HepG2 (cell line): Measurements from ENCODE around the gene GFAP. TPM values are rescaled to one million over a fixed set of nuclear protein-coding genes. Genes with fewer than 3 reads are reported as not detected.

Experiments used
- ATAC-seq: fragments of 200-7000 bp; cut with Tn5 transposase; 3 replicates; pipeline ENCODE4 v1.9.1; 2020; ENCODE audit warnings: mild to moderate bottlenecking, moderate library complexity
- BruUV-seq: library from RNA; stranded (reverse); fragments of 400-500 nt; replicated peaks from 2 replicates; lab custom pipeline; 2021; lab: Mats Ljungman, UMichigan
- CTCF ChIA-PET: fragments of 300-600 bp; formaldehyde crosslinking; extraction: SDS; loops from one replicate; lab custom pipeline; 2021; ENCODE audit warnings: low total read pairs, inconsistent platforms, low intra/inter-chr PET ratio; lab: Yijun Ruan, JAX
- POLR2A ChIA-PET: fragments of 350-600 bp; sonication (Branson Sonifier 250); formaldehyde crosslinking; loops from one replicate; lab custom pipeline; 2020; ENCODE audit warnings: antibody characterized with exemption, inconsistent platforms; lab: Yijun Ruan, JAX
- DNase-seq: peaks from one replicate; pipeline ENCODE4 v3.0.0-alpha.2; 2015; ENCODE audit warnings: low spot score
- FAIRE-seq: peaks from 3 replicates; lab custom pipeline; 2011; peaks lifted over from hg19 to GRCh38; lab: Jason Lieb, UNC
- H2AFZ ChIP-seq: one replicate; pipeline ENCODE4 v1.6.1; 2011; ENCODE audit warnings: low read length, inconsistent platforms
- H3K27ac ChIP-seq: fragments of 300-600 bp; 3 replicates; pipeline ENCODE4 v1.8.0; 2011; ENCODE audit warnings: mixed run types, mild to moderate bottlenecking, mixed read lengths, low read length, inconsistent platforms; ENCODE audit not compliant: insufficient read depth; ENCODE audit errors: extremely low read length
- H3K27me3 ChIP-seq, 2 experiments: fragments of 200-600 bp in 1 of 2; 2 replicates in 1 of 2; 3 replicates in 1 of 2; pipeline versions ENCODE4 v1.6.0 to v1.8.0; 2011; ENCODE audit warnings: low read length in 2 of 2, mild to moderate bottlenecking in 2 of 2, moderate library complexity in 2 of 2, inconsistent platforms in 1 of 2; ENCODE audit not compliant: insufficient read depth in 2 of 2, control insufficient read depth in 1 of 2
- H3K36me3 ChIP-seq, 2 experiments: fragments of 200-600 bp in 1 of 2; replicated peaks in 1 of 2; 2 replicates in 1 of 2; 3 replicates in 1 of 2; pipeline versions ENCODE4 v1.5.1 to v1.8.0; 2011; ENCODE audit warnings: low read length in 2 of 2, inconsistent platforms in 1 of 2; ENCODE audit not compliant: insufficient read depth in 2 of 2, control insufficient read depth in 1 of 2
- H3K4me1 ChIP-seq: 2 replicates; pipeline ENCODE4 v1.5.1; 2012; ENCODE audit warnings: low read length, inconsistent platforms; ENCODE audit not compliant: insufficient read depth
- H3K4me2 ChIP-seq: 2 replicates; pipeline ENCODE4 v1.6.0; 2011; ENCODE audit warnings: low read depth, low read length, inconsistent platforms
- H3K4me3 ChIP-seq, 3 experiments: fragments of 200-600 bp in 1 of 3; sonication (generic), shearing (Covaris generic) in 1 of 3; replicated peaks in 1 of 3; 2 replicates each; pipeline ENCODE4 v1.5.1; 2011 to 2016; ENCODE audit warnings: low read length in 3 of 3, inconsistent platforms in 2 of 3, low read depth in 2 of 3, mild to moderate bottlenecking in 2 of 3, control low read depth in 1 of 3, mixed read lengths in 1 of 3; ENCODE audit not compliant: insufficient read depth in 1 of 3
- H3K79me2 ChIP-seq: one replicate; pipeline ENCODE4 v1.6.1; 2011; ENCODE audit warnings: low read length, inconsistent platforms; ENCODE audit not compliant: insufficient read depth
- H3K9ac ChIP-seq: 2 replicates; pipeline ENCODE4 v1.6.0; 2011; ENCODE audit warnings: mild to moderate bottlenecking, low read depth, low read length, inconsistent platforms; ENCODE audit not compliant: insufficient read depth
- H3K9me3 ChIP-seq: 2 replicates; pipeline ENCODE4 v1.5.1; 2012; ENCODE audit warnings: mild to moderate bottlenecking, low read length
- H4K20me1 ChIP-seq: 2 replicates; pipeline ENCODE4 v1.6.0; 2011; ENCODE audit warnings: inconsistent platforms, mild to moderate bottlenecking, low read length, moderate library complexity; ENCODE audit not compliant: insufficient read depth
- MEF2D ChIP-seq: sonication (generic); formaldehyde crosslinking; IDR thresholded peaks from 2 replicates; pipeline ENCODE4 v1.5.1; 2020; ENCODE audit warnings: mild to moderate bottlenecking, missing genetic modification reagents
- SAP130 ChIP-seq: IDR thresholded peaks from 2 replicates; pipeline ENCODE4 v1.6.1; 2016; ENCODE audit warnings: low read depth
- ZHX1 ChIP-seq: sonication (generic); formaldehyde crosslinking; IDR thresholded peaks from 2 replicates; pipeline ENCODE4 v1.8.1; 2022; ENCODE audit warnings: low read depth, mild to moderate bottlenecking, missing genetic modification reagents
- ZNF12 ChIP-seq: sonication (generic); formaldehyde crosslinking; IDR thresholded peaks from 2 replicates; pipeline ENCODE4 v1.5.0; 2020; ENCODE audit warnings: missing genetic modification reagents
- ZNF34 ChIP-seq: sonication (generic); formaldehyde crosslinking; IDR thresholded peaks from 2 replicates; pipeline ENCODE4 v1.4.0; 2020; ENCODE audit warnings: mild to moderate bottlenecking, missing genetic modification reagents, borderline replicate concordance
- WGBS: methylation state at CpG from one replicate; pipeline ENCODE4 v1.1.6; 2017; ENCODE audit warnings: low lambda C conversion rate; 5-methylcytosine and 5-hydroxymethylcytosine counted together
- in situ Hi-C: cut with HindIII; loops from 2 replicates; pipeline ENCODE4 v1.10.0; 2017; ENCODE audit warnings: low pct_unique_long_range_greater_than_20kb; ENCODE audit not compliant: extremely low pct_ligation_motif_present
- intact Hi-C: fragments of 100-400 bp; cut with micrococcal nuclease; formaldehyde crosslinking; loops from one replicate; pipeline ENCODE4 v1.10.0; 2022; ENCODE audit not compliant: unreplicated experiment
- polyA plus RNA-seq, 8 experiments: library from polyadenylated mRNA; depleted of rRNA in 3 of 8; stranded (reverse) in 7 of 8; unstranded in 1 of 8; fragments of >200 nt; fragmentation: Illumina TruSeq in 4 of 8; extraction: Trizol in 4 of 8; gene quantifications; 2 replicates each; pipeline versions ENCODE4 v1.2.1 to v1.2.3, GENCODE V29; 2011 to 2016; ENCODE audit warnings: low read depth in 4 of 8, missing spikeins in 1 of 8, mixed read lengths in 1 of 8; ENCODE audit not compliant: insufficient read depth in 1 of 8
- total RNA-seq, 5 experiments: library from RNA; depleted of rRNA; stranded (reverse); fragments of >200 nt; fragmentation: Illumina TruSeq; extraction: Trizol; gene quantifications; 2 replicates each; pipeline ENCODE4 v1.2.3, GENCODE V29; 2016; ENCODE audit warnings: low read depth in 1 of 5

Gene GFAP
- total and polyA plus RNA-seq, 2 of the 13 experiments (the other 11 are each of a cell fraction or from before 2014, with no cell fraction given) = 0.11 to 0.29 TPM

- Histone ChIP-seq H3K9ac (no peak overlapping the region), H2AFZ (no peak overlapping the region), H3K4me3 (no peak overlapping the region), H3K4me1 (peaks cover 46% of the 10 kb centered on the region), H4K20me1 (no peaks in the 10 kb centered on the region; the same call in 1 of the 2 replicates), H3K4me2 (peak overlapping the region; percentile 8; the same call in 1 of the 2 replicates), H3K9me3 (no peaks in the 10 kb centered on the region), H3K79me2 (no peaks in the 10 kb centered on the region), H3K27ac (no peak overlapping the region), H3K36me3 (no peaks in the 10 kb centered on the region), H3K27me3 (peaks cover 8 to 33% of the 10 kb centered on the region in 2 experiments; a peak in 4 of 5 replicates)
- ChIA-PET CTCF (no interaction called here), POLR2A (interaction anchor here (1.1 kb wide), 1 partner anchor 9 kb away, joined by 3 read pairs; the partner anchor contains the start of gene GFAP)
- in situ Hi-C loops = no loop called here
- BruUV-seq = no TSS peak
- ATAC-seq = no peak
- TF ChIP-seq ZNF12 (CRISPR knock-in tag) (no peak), ZHX1 (CRISPR knock-in tag) (no peak), MEF2D (CRISPR knock-in tag) (no peak), SAP130 (CRISPR knock-in tag) (no peak), ZNF34 (CRISPR knock-in tag) (no peak)
- 23% methylated on average over 15 of the region's 18 CpGs for WGBS
- no peak for FAIRE-seq
- DNase-seq = no peak
- intact Hi-C loops = loop anchor here (10.0 kb wide), 1 partner anchor 188 kb away; no protein-coding TSS in a partner anchor
Measured at GRCh38 chr17:44906763-44907728, 8.3 kb downstream of the GFAP start.
